ENCODE measurements around the gene TCF4.

DNA sequence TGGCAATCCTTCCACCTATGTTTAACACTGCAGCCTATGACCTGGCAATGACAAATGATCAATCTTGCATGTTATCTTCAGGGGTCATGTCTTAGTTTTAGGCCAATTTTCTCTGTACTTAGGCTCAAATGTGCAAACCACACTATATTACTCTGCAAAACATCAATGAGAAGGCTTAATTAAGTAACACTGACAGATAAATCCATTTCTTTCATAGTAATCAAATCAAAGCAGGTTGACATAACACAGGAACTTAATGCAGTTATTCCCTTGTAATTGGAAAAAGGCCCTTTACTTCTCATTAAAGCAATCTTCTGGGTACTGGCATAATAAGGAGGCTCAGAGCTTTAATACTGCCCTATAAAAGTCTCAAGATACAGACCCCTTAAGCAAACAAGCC lies 114.4 kb downstream of the TCF4 start:
- TF ChIP-seq POLR2A (IDR thresholded peaks at IDR 0.05) (no peak), CTCF (IDR thresholded peaks at IDR 0.05) (no peak), EP300 (IDR thresholded peaks at IDR 0.05) (no peak)

Measured in sigmoid colon (tissue), 4 donors.